ENCODE data around the gene DYDC2. TPM values are rescaled to one million over a fixed set of nuclear protein-coding genes. Genes with fewer than 3 reads are reported as not detected.

DYDC2 gene, protein sequence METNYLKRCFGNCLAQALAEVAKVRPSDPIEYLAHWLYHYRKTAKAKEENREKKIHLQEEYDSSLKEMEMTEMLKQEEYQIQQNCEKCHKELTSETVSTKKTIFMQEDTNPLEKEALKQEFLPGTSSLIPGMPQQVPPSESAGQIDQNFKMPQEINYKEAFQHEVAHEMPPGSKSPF
- total RNA-seq (2011; cell fraction: chromatin; rRNA removed; ENCODE audit: low replicate concordance), result not detected in 2 replicates
- not detected in 2 replicates for total RNA-seq (2011; cell fraction: nucleolus; rRNA removed)
- not detected in 2 replicates for total RNA-seq (2011; cell fraction: nucleoplasm; rRNA removed)
- total RNA-seq (2014; rRNA removed), result 0.12 TPM in 1 of 2 replicates, not detected in the other
- 0.11 TPM in 1 of 2 replicates, not detected in the other for total RNA-seq (2014; rRNA removed; fragmentation: Illumina TruSeq; extraction: Trizol)
- 0.11 TPM in 1 of 2 replicates, not detected in the other for total RNA-seq (2015; rRNA removed; fragmentation: Illumina TruSeq; extraction: Trizol)
- not detected in 2 replicates for total RNA-seq (2021)
- polyA plus RNA-seq (2011; rRNA removed), result not detected in 2 replicates
- not detected in 2 replicates for polyA plus RNA-seq (2011; cell fraction: cytosol; rRNA removed)
- not detected in 2 replicates for polyA plus RNA-seq (2011; cell fraction: nucleus; rRNA removed)
- 0.07 and 0.87 TPM in 2 replicates for polyA plus RNA-seq (2012)
- 0.06 TPM in 1 of 2 replicates, not detected in the other for polyA plus RNA-seq (2014; fragmentation: Illumina TruSeq; extraction: Trizol)
- under 1 TPM in 1 of 2 experiments, not detected in 1; 0.18 TPM for polyA plus RNA-seq (2014; fragmentation: Nextera tagmentation; extraction: Ambion mirVana)
- 0.34 TPM in 1 of 2 replicates, not detected in the other for polyA plus RNA-seq (2014; rRNA removed)
- not detected in 2 replicates for polyA minus RNA-seq (2011; rRNA and poly(A)+ RNA removed)
- not detected in 2 replicates for polyA minus RNA-seq (2011; cell fraction: cytosol; rRNA and poly(A)+ RNA removed)
- not detected in 2 replicates for polyA minus RNA-seq (2011; cell fraction: nucleus; rRNA and poly(A)+ RNA removed)
- percentile 30 among the genes with signal in this experiment for Bru-seq, nascent RNA
- BruChase-seq, experiment 1, labeled RNA remaining after a 2-hour chase, result percentile 29 among the genes with signal in this experiment
- BruChase-seq, experiment 2, labeled RNA remaining after a 6-hour chase, result percentile 22 among the genes with signal in this experiment
- long read RNA-seq, experiment 1, result 0 reads
- long read RNA-seq, experiment 2, result 0 reads
- long read RNA-seq, experiment 3, result 0 reads

GRCh38 chr10:80356563-80356988 is at the start of gene DYDC2, which contains the start of gene DYDC1:
Gene DYDC2 (plus strand): TSS chr10:80356781. CDS start chr10:80362444, 5,663 bp downstream.
Gene DYDC1 (minus strand): TSS chr10:80356755. CDS start chr10:80352601, 4,154 bp downstream.
- Histone ChIP-seq H3K27ac (ENCODE audit: extremely low read depth, low read depth, low read length) (no peak within 1 kb of the TSS), H3K9me3 (replicated peaks; ENCODE audit: control insufficient read depth, insufficient read depth, low read depth, low read length) (no peaks in the 10 kb centered on the region), H2AFZ (ENCODE audit: low read depth, low read length) (no peak within 1 kb of the TSS; the same call in 1 of the 2 replicates), H3K9me1 (ENCODE audit: control insufficient read depth, insufficient read depth, low read length) (no peaks in the 10 kb centered on the region), H4K20me1 (replicated peaks; ENCODE audit: control insufficient read depth, insufficient read depth, low read length) (no peaks in the 10 kb centered on the region), H3K79me2 (ENCODE audit: control insufficient read depth, insufficient read depth, low read length) (no peaks in the 10 kb centered on the region), H3K4me3 (no peak within 1 kb of the TSS), H3K4me1 (replicated peaks in 1 of 2; ENCODE audit: control insufficient read depth in 2 of 2, insufficient read depth in 2 of 2, low read length in 2 of 2) (peaks cover 0 to 19% of the 10 kb centered on the region in 2 experiments; a peak in 2 of 5 replicates), H3K9ac (ENCODE audit: insufficient read depth in 1 of 2, low read depth in 2 of 2, low read length in 2 of 2) (peak within 1 kb of the TSS in 1 of 2 experiments; percentile 33; a peak in 2 of 4 replicates), H3K4me2 (ENCODE audit: insufficient read depth, low read length) (no peak within 1 kb of the TSS), H3K36me3 (ENCODE audit: control insufficient read depth, insufficient read depth, low read length) (no peaks in the 10 kb centered on the region), H3K27me3 (ENCODE audit: control insufficient read depth in 2 of 2, insufficient read depth in 2 of 2, low read length in 2 of 2) (peaks cover 32 to 39% of the 10 kb centered on the region in 2 experiments)
- peak in 3 of 4 experiments; percentile 16 to 36 (median 24) for DNase-seq (ENCODE audit: extremely low read depth in 1 of 4, low spot score in 3 of 4)
- 12% methylated on average over 32 of the region's 43 CpGs for WGBS (ENCODE audit: insufficient coverage, low coverage, missing lambda C conversion rate)
- peak; percentile 74 for ATAC-seq
- TF ChIP-seq RBM14 (IDR thresholded peaks at IDR 0.05; ENCODE audit: borderline replicate concordance, insufficient read depth, low read depth, low read length), result no peak
- no peak for TF ChIP-seq ZNF347 (CRISPR knock-in tag; IDR thresholded peaks at IDR 0.05; ENCODE audit: low read depth)
- peak; percentile 87 for TF ChIP-seq RFX1 (IDR thresholded peaks at IDR 0.05)
- peak in 1 of 2 experiments; percentile 35; a peak in 1 of 4 replicates for TF ChIP-seq NRF1 (conservative IDR thresholded peaks at IDR 0.05 in 1 of 2, IDR thresholded peaks at IDR 0.05 in 1 of 2)
- TF ChIP-seq PHTF2 (CRISPR knock-in tag; IDR thresholded peaks at IDR 0.05), result no peak
- ChIA-PET CTCF (ENCODE audit: low intra/inter-chr PET ratio) (no interaction called here), POLR2A (no interaction called here)
- intact Hi-C loops (cut with micrococcal nuclease), result no loop called here
- FAIRE-seq, result no peak
- in situ Hi-C loops (cut with MboI), result no loop called here
- BruUV-seq (replicated peaks), result no TSS peak
